Large intestine (tissue), 3 donors: ENCODE data around the gene BFSP2. TPM values are rescaled to one million over a fixed set of nuclear protein-coding genes. Genes with fewer than 3 reads are reported as not detected.

ENCODE experiments used
- DNase-seq, 2 donors: peaks; one replicate each; pipeline versions ENCODE4 v3.0.0 to v3.0.0-alpha.2; 2013
- H3K27ac ChIP-seq: one replicate; pipeline ENCODE4 v1.5.1; 2013; ENCODE audit warnings: low read length
- H3K27me3 ChIP-seq: 2 replicates; pipeline ENCODE4 v1.6.1; 2013; ENCODE audit warnings: low read length; ENCODE audit not compliant: control insufficient read depth, insufficient read depth
- H3K36me3 ChIP-seq: 2 replicates; pipeline ENCODE4 v1.6.1; 2013; ENCODE audit warnings: low read length; ENCODE audit not compliant: control insufficient read depth, insufficient read depth
- H3K4me1 ChIP-seq: one replicate; pipeline ENCODE4 v1.6.1; 2013; ENCODE audit warnings: low read length; ENCODE audit not compliant: control insufficient read depth, insufficient read depth
- H3K4me3 ChIP-seq: one replicate; pipeline ENCODE4 v1.5.1; 2013; ENCODE audit warnings: low read length
- H3K9me3 ChIP-seq: one replicate; pipeline ENCODE4 v1.6.1; 2013; ENCODE audit warnings: mild to moderate bottlenecking, low read depth, low read length, moderate library complexity; ENCODE audit not compliant: control insufficient read depth
- whole genome bisulfite sequencing: methylation state at CpG from one replicate; pipeline ENCODE4 v1.1.5; 2013; ENCODE audit warnings: low lambda C conversion rate; ENCODE audit not compliant: insufficient coverage; 5-methylcytosine and 5-hydroxymethylcytosine counted together
- polyA plus RNA-seq: library from polyadenylated mRNA; unstranded; fragments of 120-200 nt; gene quantifications from one replicate; pipeline ENCODE4 v1.2.1, GENCODE V29; 2013

Gene BFSP2
- polyA plus RNA-seq, 1 donor: not detected

- Histone ChIP-seq H3K27me3 (no peaks in the 10 kb centered on the region), H3K4me1 (no peaks in the 10 kb centered on the region), H3K4me3 (no peak overlapping the region), H3K27ac (no peak overlapping the region), H3K36me3 (no peaks in the 10 kb centered on the region), H3K9me3 (no peaks in the 10 kb centered on the region)
- DNase-seq: no peak
- WGBS: no CpG with 5 or more reads among the region's 3 CpGs
Measured at GRCh38 chr3:133455281-133455680, 55.4 kb downstream of the BFSP2 start.

- H3K4me1 ChIP-seq: no peaks in the 10 kb centered on the region
- H3K36me3 ChIP-seq: no peaks in the 10 kb centered on the region
- no CpG with 5 or more reads among the region's 2 CpGs for WGBS
- no peak for DNase-seq
- H3K9me3 ChIP-seq: no peaks in the 10 kb centered on the region
- H3K27ac ChIP-seq: no peak overlapping the region
- no peaks in the 10 kb centered on the region for H3K27me3 ChIP-seq
- H3K4me3 ChIP-seq: no peak overlapping the region
Measured at GRCh38 chr3:133455960-133456359, 56.1 kb downstream of the BFSP2 start.

- no peak for DNase-seq
- no CpG with 5 or more reads among the region's 3 CpGs for WGBS
- Histone ChIP-seq H3K4me1 (no peaks in the 10 kb centered on the region), H3K4me3 (no peak overlapping the region), H3K27me3 (no peaks in the 10 kb centered on the region), H3K36me3 (no peaks in the 10 kb centered on the region), H3K9me3 (no peaks in the 10 kb centered on the region), H3K27ac (no peak overlapping the region)
Measured at GRCh38 chr3:133457025-133457424, 57.2 kb downstream of the BFSP2 start.

- no peaks in the 10 kb centered on the region for H3K36me3 ChIP-seq
- no peaks in the 10 kb centered on the region for H3K4me1 ChIP-seq
- H3K9me3 ChIP-seq: no peaks in the 10 kb centered on the region
- no peak for DNase-seq
- no peak overlapping the region for H3K4me3 ChIP-seq
- WGBS: 80% methylated on average over 1 of the region's 1 CpG
- no peaks in the 10 kb centered on the region for H3K27me3 ChIP-seq
- no peak overlapping the region for H3K27ac ChIP-seq
Measured at GRCh38 chr3:133457465-133458067, 57.7 kb downstream of the BFSP2 start.

- no peaks in the 10 kb centered on the region for H3K36me3 ChIP-seq
- H3K27ac ChIP-seq: no peak overlapping the region
- H3K4me3 ChIP-seq: no peak overlapping the region
- no peaks in the 10 kb centered on the region for H3K9me3 ChIP-seq
- H3K27me3 ChIP-seq: no peaks in the 10 kb centered on the region
- no peaks in the 10 kb centered on the region for H3K4me1 ChIP-seq
- DNase-seq: no peak
- no CpG with 5 or more reads among the region's 6 CpGs for WGBS
Measured at GRCh38 chr3:133459400-133459799, 59.5 kb downstream of the BFSP2 start.

GRCh38 chr3:133460809-133461208 lies 61.0 kb downstream of the BFSP2 start:
- Histone ChIP-seq H3K4me3 (no peak overlapping the region), H3K4me1 (no peaks in the 10 kb centered on the region), H3K36me3 (no peaks in the 10 kb centered on the region), H3K9me3 (no peaks in the 10 kb centered on the region), H3K27ac (no peak overlapping the region), H3K27me3 (no peaks in the 10 kb centered on the region)
- no CpG with 5 or more reads among the region's 3 CpGs for WGBS
- DNase-seq: no peak

GRCh38 chr3:133461291-133461690 lies 61.4 kb downstream of the BFSP2 start:
- Histone ChIP-seq H3K36me3 (no peaks in the 10 kb centered on the region), H3K9me3 (no peaks in the 10 kb centered on the region), H3K4me3 (no peak overlapping the region), H3K27me3 (no peaks in the 10 kb centered on the region), H3K27ac (no peak overlapping the region), H3K4me1 (no peaks in the 10 kb centered on the region)
- 29% methylated on average over 1 of the region's 4 CpGs for WGBS
- DNase-seq: no peak

- WGBS: no CpG with 5 or more reads among the region's 8 CpGs
- Histone ChIP-seq H3K9me3 (no peaks in the 10 kb centered on the region), H3K36me3 (no peaks in the 10 kb centered on the region), H3K27ac (no peak overlapping the region), H3K4me1 (no peaks in the 10 kb centered on the region), H3K27me3 (no peaks in the 10 kb centered on the region), H3K4me3 (no peak overlapping the region)
- no peak for DNase-seq
Measured at GRCh38 chr3:133463347-133463860, 63.5 kb downstream of the BFSP2 start.

GRCh38 chr3:133464573-133464972 lies 64.7 kb downstream of the BFSP2 start:
- Histone ChIP-seq H3K4me1 (no peaks in the 10 kb centered on the region), H3K4me3 (no peak overlapping the region), H3K27me3 (no peaks in the 10 kb centered on the region), H3K27ac (no peak overlapping the region), H3K36me3 (no peaks in the 10 kb centered on the region), H3K9me3 (no peaks in the 10 kb centered on the region)
- WGBS: no CpG with 5 or more reads among the region's 1 CpG
- DNase-seq: no peak

- no peak overlapping the region for H3K4me3 ChIP-seq
- no peaks in the 10 kb centered on the region for H3K4me1 ChIP-seq
- H3K9me3 ChIP-seq: no peaks in the 10 kb centered on the region
- WGBS: no CpG with 5 or more reads among the region's 12 CpGs
- no peaks in the 10 kb centered on the region for H3K27me3 ChIP-seq
- H3K27ac ChIP-seq: no peak overlapping the region
- H3K36me3 ChIP-seq: no peaks in the 10 kb centered on the region
- no peak for DNase-seq
Measured at GRCh38 chr3:133466531-133467386, 66.9 kb downstream of the BFSP2 start.
